GM18870 (cell line): ENCODE results near the gene SUFU.

Source experiments
- ATAC-seq: cut with Tn5 transposase; IDR thresholded peaks from one replicate; pipeline ENCODE4 v1.9.1; 2021; ENCODE audit warnings: moderate library complexity; ENCODE audit not compliant: unreplicated experiment

SUFU gene

DNA sequence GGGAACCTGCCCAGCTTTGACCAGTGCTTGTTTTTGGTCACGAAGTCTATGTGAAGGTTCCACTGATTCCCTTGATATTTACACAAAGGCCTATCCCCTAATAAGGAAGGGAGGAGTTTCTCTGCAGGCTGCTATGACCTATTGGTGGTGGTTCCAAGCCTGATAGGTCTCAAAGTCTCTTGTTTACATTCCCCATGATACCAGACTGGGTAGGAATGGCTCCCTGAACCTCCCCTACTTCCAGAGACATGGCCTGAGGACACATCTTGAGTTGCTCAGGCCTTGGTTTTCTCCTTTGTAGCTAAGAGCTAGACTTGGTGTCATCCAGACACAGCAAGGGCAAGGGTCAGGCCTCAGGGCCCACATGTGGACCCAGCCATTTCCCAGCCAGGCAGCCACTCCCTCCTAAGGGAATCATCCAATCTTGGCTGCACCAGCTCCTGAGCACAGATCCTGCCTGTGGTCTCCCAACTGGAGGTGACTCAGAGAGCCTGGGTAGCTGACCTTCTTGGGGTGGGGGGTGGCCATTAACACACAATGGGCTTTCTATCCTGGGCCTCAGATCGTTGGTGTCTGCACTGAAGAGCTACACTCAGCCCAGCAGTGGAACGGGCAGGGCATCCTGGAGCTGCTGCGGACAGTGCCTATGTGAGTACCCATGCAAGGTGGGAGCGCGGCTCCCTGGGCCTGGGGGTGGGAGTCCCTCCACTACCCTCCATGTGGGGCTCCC is 89.5 kb downstream of the SUFU start:
- no peak for ATAC-seq

DNA sequence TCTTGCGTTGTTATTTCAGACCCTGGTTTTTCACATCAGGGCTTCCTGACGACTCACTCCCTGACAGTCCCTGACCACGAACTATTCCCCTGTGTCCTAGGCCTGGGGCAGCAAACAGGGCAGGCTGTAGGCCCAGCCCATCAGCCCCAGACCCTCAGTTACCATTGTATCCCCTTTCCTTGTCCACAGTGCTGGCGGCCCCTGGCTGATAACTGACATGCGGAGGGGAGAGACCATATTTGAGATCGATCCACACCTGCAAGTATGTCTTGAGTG is 90.0 kb downstream of the SUFU start:
- no peak for ATAC-seq

DNA sequence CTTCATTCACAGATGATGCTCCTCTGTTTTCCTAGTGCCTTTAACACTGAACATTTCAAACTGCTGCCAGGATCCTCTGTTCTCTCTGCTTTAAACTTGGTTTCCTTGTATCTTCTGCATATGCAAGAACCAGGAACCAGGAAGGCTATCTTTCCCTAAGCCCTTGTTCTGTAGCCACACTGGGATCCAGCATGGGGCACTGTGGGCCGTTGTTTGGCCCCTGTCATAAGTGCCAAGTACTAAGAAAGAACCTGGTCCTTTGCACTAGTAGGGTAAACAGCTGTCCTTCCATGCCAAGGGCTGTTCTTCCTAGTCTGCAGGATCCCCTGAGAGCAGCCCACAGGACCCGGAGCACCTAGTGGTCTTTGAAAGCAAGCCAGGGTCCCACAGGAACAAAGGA is 91.5 kb downstream of the SUFU start:
- no peak for ATAC-seq

DNA sequence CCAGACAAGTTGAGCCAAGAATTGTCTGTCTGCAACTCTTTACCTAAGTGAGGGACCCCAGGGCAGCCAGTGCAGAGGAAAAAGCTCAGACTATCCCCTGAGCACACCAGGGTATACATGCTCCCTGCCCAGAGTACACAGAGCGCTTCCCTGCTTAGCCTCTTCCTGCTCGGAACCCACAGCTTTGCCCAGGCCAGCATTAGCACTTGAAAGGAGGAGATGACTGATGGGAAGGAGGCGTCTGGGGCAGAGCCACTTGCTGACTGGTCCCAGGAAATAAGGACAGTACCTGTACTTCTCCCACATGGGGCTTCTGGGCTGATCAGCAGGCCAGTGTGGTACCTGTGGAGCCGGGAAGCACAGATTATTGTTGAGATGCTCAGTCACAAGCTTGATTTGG is 92.1 kb downstream of the SUFU start:
- ATAC-seq: no peak

DNA sequence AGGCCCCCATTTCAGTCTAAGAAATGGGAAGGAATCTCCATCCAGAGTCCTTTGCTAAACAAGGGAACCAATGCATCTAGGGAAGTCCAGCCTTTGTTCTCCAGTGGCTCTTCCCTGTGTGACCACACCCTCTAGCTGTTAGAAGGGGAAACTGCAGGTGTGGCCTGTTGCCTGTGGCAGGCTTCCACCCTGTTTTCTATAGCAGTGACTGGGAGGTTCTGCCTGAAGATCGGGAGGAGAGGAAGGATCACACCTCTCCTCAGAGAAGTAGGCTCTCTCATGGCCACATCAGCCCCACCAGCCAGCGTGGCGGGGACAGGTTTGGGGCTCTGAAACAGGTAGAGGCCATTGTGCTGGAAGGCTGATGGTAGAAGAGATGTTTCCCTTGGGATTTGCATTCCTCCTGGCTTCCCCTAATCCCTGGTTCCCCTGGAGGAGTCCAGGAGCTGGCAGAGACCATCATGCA is 92.8 kb downstream of the SUFU start:
- no peak for ATAC-seq

DNA sequence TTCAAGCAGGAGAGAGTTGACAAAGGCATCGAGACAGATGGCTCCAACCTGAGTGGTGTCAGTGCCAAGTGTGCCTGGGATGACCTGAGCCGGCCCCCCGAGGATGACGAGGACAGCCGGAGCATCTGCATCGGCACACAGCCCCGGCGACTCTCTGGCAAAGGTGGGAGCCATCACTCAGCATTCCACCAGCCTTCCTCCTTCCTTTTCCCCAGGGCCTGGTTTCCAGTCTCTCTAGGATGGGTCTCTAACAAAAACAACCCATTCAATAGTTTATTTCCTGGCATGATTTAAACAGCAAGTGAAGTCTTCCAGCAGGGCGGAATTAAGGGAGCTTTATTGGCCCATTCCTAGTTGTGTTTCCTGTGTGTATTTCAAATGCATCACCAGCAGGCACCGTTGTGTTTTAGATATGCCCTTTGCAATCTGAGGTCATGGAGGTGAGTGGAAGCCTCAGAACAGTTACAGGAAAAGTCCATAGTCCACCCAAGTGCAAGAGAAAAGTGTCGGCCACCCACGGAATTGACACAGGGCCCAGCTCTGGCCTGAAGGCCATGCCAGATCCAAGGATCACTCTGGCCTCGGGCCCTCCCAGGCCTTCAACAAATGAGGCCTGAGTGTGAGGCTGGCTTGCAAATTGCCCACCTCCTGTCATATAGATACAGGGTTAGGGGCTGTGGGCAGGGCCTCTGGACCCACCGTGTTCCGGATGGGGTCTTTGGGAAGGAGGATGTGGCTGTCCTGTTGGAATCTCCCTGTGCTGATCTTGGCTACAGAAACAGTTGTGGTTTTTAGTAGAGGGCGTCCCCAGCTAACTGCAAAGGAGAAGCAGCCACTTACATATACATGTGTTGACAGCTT is 93.6 kb downstream of the SUFU start:
- ATAC-seq: no peak

DNA sequence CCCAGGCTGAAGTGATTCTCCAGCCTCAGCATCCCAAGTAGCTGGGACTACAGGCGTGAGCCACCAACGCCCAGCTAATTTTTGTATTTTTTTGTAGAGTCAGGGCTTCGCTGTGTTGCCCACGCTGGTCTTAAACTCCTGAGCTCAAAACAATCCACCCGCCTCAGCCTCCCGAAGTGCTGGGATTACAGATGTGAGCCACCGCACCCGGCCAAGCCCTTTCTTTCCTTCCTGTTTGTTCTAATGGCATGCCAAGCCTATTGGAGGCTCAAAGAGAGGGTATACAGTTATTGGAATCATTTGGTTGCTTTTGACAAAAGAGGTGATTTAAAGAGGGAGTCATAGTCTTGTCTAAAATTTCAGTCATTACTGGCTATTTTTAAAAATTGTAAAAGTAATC is 94.5 kb downstream of the SUFU start:
- no peak for ATAC-seq

DNA sequence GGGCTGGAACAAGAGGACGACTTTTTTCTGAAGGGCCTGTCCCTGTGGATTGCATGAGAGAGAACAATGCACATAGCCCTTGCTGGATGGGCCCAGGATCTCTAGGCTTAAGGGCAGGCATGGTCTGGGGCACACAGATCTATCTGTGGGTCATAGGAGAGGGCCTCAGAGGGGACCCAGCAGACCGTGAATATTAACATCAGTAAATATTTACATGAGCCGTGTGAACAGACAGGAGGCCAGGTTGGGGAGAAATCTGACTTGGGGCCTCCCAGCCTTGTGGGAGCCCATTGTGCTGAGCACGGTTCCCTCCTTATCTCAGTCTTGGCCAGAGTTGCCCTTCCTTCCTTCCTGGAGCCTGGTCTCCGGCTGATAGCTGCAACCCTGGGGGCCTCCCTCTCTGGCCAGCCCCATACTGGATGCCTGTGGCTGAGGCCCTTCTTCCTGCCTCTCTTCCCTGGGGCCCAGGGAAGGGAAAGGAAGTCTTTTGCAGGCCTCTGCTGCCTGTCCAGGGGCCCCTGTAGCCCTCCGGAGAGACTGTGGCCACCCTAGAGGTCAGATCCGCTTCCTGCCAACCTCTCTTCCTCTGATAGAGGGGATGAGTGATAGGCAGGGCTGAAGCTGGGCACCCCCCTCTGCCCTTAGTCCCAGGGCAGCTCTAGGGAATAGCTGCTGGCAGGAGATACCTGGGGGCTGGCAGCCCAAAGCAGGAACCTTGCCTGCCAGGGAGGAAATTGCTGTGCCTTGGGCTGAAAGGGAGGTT is 96.0 kb downstream of the SUFU start:
- ATAC-seq: no peak

DNA sequence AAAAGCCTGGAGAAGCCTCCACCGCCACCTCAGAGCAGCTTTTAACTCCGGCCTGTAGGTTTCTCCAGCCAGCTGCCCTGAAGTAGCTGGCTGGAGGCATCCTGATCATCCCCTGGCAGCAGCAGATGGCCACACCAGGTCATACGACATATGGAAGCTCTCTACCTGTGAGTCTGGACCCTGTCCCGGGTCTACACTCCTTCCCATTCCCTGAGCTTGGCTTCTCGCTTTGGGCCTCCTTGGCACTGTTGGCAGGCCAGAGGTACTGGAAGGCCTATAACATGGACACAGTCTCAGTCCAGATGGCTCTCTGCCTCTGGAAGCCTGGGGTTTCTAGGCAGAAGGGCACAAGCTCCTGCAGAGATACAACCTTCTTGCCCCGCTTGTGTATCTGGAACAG is 97.0 kb downstream of the SUFU start:
- no peak for ATAC-seq

DNA sequence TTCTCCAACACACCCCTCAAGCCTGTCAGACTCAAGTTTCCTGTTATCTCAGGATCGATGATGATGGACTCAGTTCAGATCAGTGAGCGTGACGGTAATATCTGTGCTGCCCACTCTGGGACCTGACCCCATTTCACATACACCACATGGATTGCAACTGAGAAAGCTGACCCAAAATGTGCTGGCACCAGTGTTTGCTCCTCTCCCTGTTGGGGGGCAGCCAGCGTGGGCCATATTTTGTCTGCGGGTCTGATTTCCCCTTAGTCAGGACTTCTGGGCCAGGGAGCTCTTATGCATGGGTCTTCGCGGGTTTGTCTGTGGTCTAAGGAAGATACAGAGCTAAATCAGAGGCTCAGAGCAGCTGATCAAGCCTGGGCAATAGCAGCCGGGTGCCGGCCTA is 97.9 kb downstream of the SUFU start:
- ATAC-seq: no peak

DNA sequence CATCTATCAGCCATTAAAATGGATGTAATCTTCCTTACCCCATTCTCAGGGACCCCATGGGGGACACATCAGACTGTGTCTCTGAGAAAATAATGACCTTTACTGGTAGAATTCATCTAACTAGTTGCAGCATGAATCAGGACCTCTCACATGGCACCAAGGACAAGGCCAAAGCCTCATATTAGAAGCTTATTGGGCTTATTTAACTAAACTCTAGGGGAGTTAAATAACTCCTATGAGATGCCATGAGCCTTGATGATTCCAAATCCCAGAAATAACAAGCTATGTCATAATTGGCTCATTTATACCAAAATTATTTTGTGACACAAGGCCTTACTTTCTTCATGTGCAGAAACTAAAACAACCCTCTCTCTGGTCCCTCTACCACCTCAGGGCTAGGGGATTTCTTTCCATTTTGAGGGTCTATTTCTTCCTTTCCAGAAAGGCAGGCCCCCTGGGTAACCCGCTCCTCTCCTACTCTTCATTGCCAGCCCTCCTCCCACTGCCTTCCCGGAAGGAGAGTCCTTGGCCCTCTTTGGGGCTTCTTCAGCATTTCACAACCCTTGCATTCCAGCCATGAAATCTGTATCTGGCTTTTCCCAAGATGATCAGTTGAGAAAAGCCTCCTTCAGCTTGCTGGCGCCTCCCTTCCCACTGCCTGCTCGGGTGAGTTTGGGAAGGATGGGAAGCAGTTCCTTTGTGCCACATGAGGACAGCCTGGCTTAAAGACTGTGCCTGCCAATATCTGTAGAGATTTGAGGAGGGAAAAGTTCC is 98.7 kb downstream of the SUFU start:
- no peak for ATAC-seq

DNA sequence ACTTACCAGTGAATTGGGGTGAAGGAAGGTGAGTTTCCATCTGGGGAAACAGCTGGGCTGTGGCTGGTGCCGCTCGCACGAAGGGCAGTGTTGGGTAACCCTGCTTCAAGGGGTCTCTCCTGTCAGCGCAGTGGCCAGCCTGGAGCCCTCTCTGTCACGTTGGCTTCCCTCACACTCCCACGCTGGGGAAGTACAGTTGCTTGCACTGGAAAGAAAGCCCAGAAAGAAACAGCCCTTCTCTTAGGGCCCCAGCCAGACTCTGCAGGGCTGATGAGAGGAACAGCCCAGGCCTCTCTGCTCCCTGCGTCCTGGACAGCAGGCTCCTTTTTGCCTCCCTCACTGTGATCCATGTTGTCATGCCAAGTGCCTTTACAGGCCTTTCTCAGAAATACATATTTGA is 100.2 kb downstream of the SUFU start:
- ATAC-seq: no peak

DNA sequence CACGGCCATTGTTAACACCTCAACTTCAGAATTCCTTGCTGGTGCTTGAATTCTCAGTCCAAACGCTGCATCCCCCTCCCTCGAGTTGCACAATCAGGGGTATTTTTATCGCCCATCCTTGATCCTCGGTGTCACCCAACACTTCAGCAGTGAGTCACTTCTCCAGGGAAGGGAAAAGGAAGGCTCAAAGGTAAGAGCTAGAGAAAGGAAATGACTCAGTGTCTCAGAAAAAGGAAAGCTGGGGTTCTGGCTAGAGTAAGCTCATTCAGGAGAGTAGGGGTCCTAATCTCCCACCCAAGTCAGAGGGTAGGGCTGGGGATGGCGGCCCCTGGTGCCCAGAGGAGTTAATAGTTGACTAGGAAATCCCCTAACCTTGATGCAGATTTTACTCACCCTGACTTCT is 100.7 kb downstream of the SUFU start:
- ATAC-seq: no peak

DNA sequence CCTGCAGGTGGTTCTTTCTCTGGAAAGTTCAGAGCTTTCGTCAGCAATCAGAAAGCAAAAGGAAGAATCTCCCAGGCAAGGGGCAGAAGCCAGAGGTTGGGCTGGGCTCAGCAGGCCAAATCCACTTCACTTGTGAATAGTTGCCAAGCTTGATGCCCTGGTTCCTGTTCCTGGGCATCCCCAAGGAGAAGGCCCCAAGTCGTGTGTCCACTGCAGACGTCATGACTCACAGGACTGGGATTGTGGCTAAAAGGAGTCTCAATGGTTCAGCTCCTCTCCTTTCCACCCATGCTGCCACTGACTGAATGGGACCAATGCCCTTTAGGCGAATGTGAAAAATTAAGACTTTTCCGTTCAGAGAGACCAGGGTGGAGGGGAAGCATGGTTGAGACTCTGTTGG is 101.9 kb downstream of the SUFU start:
- no peak for ATAC-seq

DNA sequence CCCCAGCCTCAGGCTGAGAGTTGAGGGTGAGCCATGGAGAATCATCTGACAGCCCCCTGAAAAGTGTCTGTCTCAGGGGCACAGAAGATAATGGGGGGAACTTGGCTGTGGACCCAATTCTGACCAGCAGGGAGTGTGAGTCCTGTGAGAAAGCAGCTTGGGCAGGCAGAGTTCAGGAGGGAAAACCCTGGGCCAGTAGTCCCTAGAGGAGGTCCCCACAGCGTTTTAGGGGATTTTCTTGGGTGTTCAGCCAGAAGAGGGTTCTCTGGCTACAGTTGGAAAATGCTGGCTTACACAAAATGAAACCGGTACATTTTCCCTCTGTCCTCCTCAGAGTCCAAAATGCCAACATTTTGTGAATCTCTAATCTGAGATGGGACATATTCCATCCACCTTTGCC is 104.7 kb downstream of the SUFU start:
- no peak for ATAC-seq

DNA sequence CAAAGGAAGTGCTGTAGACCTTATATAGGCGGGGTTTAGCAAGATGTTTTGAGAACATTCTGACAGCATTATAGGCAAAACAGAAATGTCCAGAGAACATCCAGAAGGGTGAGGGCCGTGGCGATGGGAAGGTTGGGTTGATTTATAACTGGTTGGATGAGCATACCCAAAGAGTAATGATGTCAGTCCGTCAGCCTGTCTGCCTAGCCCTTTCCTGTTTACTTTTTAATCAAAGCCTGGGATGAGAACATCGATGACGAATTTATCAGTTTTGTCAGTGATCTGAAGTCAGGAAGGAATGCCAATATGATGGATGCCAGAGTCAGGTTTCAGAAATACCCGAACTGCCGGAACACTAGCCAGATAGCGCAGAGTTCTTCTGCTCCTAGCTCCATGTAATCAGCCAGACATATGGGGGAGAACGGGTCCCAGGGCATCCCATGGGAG is 106.7 kb downstream of the SUFU start:
- no peak for ATAC-seq

DNA sequence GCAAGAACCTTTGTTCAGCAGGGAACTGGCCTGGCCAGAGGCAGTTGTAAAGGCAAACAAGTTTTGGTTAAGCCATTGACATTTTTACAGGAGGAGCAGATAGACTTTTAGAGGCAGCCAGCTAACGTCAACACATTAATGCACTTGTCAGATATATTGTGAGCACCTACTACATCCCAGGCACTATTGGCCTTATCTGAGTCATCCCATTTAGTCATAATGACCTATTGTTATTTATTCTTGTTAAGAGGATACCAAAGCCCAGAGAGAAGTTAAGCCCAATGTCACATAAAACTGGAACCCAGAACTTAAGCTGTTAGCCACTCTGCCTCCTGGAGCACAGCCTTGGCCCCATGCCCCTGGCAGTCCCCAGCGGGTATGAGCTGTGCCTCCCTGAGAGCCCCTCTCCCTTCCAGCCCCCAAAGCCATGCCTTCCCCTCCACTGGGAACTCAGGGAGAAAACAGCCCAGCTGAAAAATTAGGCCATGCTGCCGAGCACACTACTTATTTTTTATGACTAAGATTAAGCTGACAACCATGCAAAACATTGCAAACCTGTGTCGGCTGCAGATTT is 107.8 kb downstream of the SUFU start:
- no peak for ATAC-seq

DNA sequence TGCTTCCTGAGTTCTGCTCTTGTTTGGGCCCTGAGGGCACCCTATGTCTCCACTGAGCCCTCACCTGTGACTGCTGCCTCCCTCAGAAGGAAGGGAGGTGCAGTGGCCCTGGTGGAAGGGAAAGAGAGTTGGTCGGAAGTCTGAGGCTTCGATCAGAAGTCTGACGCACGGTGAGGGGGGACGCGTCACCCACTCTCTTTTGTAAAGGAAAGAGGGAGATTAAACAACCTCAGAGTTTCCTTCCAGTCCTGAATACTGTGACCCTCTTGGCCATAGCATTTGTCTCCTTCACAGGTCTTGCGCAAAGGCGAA is 109.1 kb downstream of the SUFU start:
- ATAC-seq: no peak

DNA sequence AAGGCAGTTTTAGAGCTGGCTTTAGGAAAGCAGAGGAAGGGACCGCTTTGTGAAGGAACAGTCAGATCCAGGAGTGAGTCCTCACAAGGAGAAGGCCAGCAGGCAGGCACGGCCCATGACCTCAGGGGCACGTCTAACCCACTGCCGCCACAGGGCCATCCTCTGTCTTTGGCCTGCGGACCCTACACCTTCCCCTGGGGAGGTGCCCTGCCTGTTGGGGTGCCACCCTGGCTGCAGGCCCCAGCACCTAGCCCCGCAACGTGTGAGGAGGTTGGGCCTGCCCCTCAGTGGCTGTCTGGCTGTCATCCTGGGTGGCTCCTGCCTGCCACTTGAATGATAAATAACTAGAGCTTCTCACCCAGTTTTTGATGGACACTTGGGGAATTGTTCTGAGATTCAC is 109.5 kb downstream of the SUFU start:
- ATAC-seq: no peak

DNA sequence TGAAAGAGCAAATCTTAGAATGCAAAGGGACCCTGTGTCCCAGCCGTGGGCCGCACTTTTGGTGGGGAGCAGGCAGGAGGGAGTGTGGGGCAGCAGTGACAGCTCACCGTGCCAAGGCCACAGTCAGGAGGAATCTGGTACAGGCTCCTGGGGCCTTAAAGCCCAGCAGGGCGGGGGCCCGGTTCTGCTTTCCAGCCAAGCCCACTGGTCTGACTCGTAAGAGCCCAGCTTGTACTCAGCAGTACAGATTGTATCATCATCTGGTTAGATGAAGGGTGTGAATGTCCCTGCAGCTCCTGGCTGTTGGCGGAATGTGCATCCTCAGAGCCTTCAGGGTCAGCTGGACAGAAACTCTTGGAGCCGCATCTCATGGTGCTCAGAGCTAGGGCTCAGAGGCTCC is 110.0 kb downstream of the SUFU start:
- no peak for ATAC-seq

DNA sequence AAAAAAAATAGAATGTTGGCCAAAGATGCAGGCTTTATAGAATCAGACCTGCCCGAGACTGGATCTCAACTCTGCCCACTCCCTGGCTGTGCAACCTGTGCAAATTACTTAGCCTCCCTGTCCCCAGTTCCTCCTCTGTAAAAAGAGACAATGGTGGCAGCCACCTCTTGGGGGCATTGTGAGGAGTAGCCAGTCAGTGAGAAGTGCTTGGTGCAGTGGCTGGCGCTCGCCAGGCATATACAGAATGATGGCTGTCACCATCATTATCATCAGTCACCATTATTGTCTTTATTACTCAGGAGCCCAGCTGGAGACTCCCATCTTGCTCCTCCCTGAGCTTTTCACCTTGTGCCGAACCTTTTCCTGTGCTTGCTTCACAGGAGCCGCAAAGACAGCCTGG is 111.1 kb downstream of the SUFU start:
- ATAC-seq: no peak
